Keratinocyte (primary cell): ENCODE measurements around the gene CYFIP1. TPM values are rescaled to one million over a fixed set of nuclear protein-coding genes. Genes with fewer than 3 reads are reported as not detected.

Experiments
- DNase-seq: peaks from one replicate; pipeline ENCODE4 v3.0.0-alpha.2; 2011; ENCODE audit warnings: low read depth, missing footprints, low spot score
- FAIRE-seq: peaks from 2 replicates; lab custom pipeline; 2011; peaks lifted over from hg19 to GRCh38; lab: Jason Lieb, UNC
- H2AFZ ChIP-seq: 2 replicates; pipeline ENCODE4 v1.6.0; 2012; ENCODE audit warnings: low read length, control low read depth, inconsistent platforms; ENCODE audit not compliant: control insufficient read depth
- H3K27ac ChIP-seq: 2 replicates; pipeline ENCODE4 v1.5.1; 2011; ENCODE audit warnings: low read length; ENCODE audit not compliant: control insufficient read depth, insufficient read depth
- H3K27me3 ChIP-seq: 3 replicates; pipeline ENCODE4 v1.6.0; 2011; ENCODE audit warnings: low read length; ENCODE audit not compliant: control insufficient read depth, insufficient read depth; ENCODE audit errors: extremely low read depth
- H3K36me3 ChIP-seq, 2 experiments: 2 replicates in 1 of 2; 3 replicates in 1 of 2; pipeline ENCODE4 v1.5.1; 2011; ENCODE audit warnings: low read length in 2 of 2, mild to moderate bottlenecking in 1 of 2; ENCODE audit not compliant: control insufficient read depth in 2 of 2, insufficient read depth in 2 of 2; ENCODE audit errors: extremely low read depth in 1 of 2
- H3K4me1 ChIP-seq: 3 replicates; pipeline ENCODE4 v1.5.1; 2011; ENCODE audit warnings: low read length; ENCODE audit not compliant: control insufficient read depth, insufficient read depth; ENCODE audit errors: extremely low read depth
- H3K4me2 ChIP-seq: 3 replicates; pipeline ENCODE4 v1.6.0; 2011; ENCODE audit warnings: low read depth, low read length; ENCODE audit not compliant: control insufficient read depth, insufficient read depth; ENCODE audit errors: extremely low read depth
- H3K4me3 ChIP-seq, 3 experiments: fragments of 200-600 bp in 1 of 3; sonication (generic) in 1 of 3; 2 replicates in 2 of 3; 3 replicates in 1 of 3; pipeline ENCODE4 v1.5.1; 2011 to 2016; ENCODE audit warnings: low read length in 3 of 3, mild to moderate bottlenecking in 3 of 3, control low read depth in 2 of 3, inconsistent platforms in 1 of 3, low read depth in 1 of 3, mixed read lengths in 1 of 3, mixed run types in 1 of 3, moderate library complexity in 1 of 3; ENCODE audit not compliant: control insufficient read depth in 2 of 3, insufficient read depth in 2 of 3; ENCODE audit errors: extremely low read depth in 1 of 3
- H3K79me2 ChIP-seq: 2 replicates; pipeline ENCODE4 v1.6.0; 2012; ENCODE audit warnings: low read length; ENCODE audit not compliant: control insufficient read depth, insufficient read depth
- H3K9ac ChIP-seq: 3 replicates; pipeline ENCODE4 v1.6.0; 2011; ENCODE audit warnings: low read length; ENCODE audit not compliant: control insufficient read depth, insufficient read depth; ENCODE audit errors: extremely low read depth
- H3K9me1 ChIP-seq: 3 replicates; pipeline ENCODE4 v1.6.0; 2011; ENCODE audit warnings: low read length; ENCODE audit not compliant: control insufficient read depth, insufficient read depth; ENCODE audit errors: extremely low read depth
- H3K9me3 ChIP-seq: 2 replicates; pipeline ENCODE4 v1.5.1; 2012; ENCODE audit warnings: low read depth, low read length; ENCODE audit not compliant: control insufficient read depth
- H4K20me1 ChIP-seq: 3 replicates; pipeline ENCODE4 v1.6.0; 2011; ENCODE audit warnings: low read length; ENCODE audit not compliant: control insufficient read depth, insufficient read depth; ENCODE audit errors: extremely low read depth
- EZH2 ChIP-seq: IDR thresholded peaks from one replicate; pipeline ENCODE4 v1.6.1; 2012; ENCODE audit warnings: inconsistent platforms, mild to moderate bottlenecking, low read length, moderate library complexity
- dilution Hi-C: fragments of 300-500 bp; cut with MboI; formaldehyde crosslinking; loops from one replicate; pipeline ENCODE4 v1.7.0; 2020; ENCODE audit warnings: low sequenced_read_pairs; ENCODE audit not compliant: extremely low pct_ligation_motif_present
- polyA plus RNA-seq, 5 experiments: library from polyadenylated mRNA; depleted of rRNA in 3 of 5; stranded (reverse) in 3 of 5; stranded (forward) in 1 of 5; unstranded in 1 of 5; fragments of >200 nt; gene quantifications; 1 replicate in 1 of 5; 2 replicates in 3 of 5; 3 replicates in 1 of 5; pipeline versions ENCODE4 v1.2.1 to v1.2.3, GENCODE V29; 2011 to 2012; ENCODE audit warnings: missing spikeins in 2 of 5, low read depth in 1 of 5, low replicate concordance in 1 of 5
- TF ChIP-seq, protein P1 (sequence below), 3 experiments: IDR thresholded peaks in 1 of 3; conservative IDR thresholded peaks in 1 of 3; optimal IDR thresholded peaks in 1 of 3; 2 replicates in 2 of 3; 3 replicates in 1 of 3; pipeline versions ENCODE3 to v1.5.1; 2011; ENCODE audit warnings: low read length in 3 of 3, mild to moderate bottlenecking in 3 of 3, moderate library complexity in 2 of 3, control low read depth in 1 of 3, inconsistent platforms in 1 of 3; ENCODE audit not compliant: insufficient read depth in 2 of 3; ENCODE audit errors: extremely low read depth in 1 of 3

CYFIP1 gene
- polyA plus RNA-seq, 1 donor (not counting 4 experiments of a cell fraction or from before 2014, with no cell fraction given), result 72.3 TPM

DNA sequence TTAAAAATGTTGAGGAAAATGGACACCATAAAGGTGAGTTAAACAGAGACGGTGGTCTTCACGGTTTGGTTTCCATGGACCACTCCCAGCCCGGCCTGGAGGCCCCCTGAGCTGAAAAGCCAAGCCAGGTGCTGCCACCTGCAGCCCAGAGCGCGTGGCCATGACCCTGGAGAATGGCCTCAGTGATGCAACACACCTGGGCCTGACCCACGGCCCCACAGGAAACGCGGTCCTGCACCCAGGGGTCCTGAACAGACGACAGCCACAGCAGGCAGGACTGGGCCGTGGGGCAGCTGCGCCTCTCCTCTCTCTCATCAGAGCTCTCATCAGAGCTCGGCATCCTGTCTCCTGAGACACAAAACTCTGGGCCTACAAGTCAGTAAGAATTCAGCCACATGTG lies 77.6 kb downstream of the CYFIP1 start:
- Histone ChIP-seq H4K20me1 (no peaks in the 10 kb centered on the region), H3K27me3 (no peaks in the 10 kb centered on the region), H3K27ac (no peak overlapping the region), H3K4me1 (no peaks in the 10 kb centered on the region), H3K9me3 (no peaks in the 10 kb centered on the region), H3K9me1 (no peaks in the 10 kb centered on the region), H3K4me2 (no peak overlapping the region), H3K36me3 (peaks cover 14 to 32% of the 10 kb centered on the region in 2 experiments), H3K4me3 (no peak overlapping the region), H2AFZ (no peak overlapping the region), H3K79me2 (no peaks in the 10 kb centered on the region), H3K9ac (no peak overlapping the region)
- TF ChIP-seq, protein P1, sequence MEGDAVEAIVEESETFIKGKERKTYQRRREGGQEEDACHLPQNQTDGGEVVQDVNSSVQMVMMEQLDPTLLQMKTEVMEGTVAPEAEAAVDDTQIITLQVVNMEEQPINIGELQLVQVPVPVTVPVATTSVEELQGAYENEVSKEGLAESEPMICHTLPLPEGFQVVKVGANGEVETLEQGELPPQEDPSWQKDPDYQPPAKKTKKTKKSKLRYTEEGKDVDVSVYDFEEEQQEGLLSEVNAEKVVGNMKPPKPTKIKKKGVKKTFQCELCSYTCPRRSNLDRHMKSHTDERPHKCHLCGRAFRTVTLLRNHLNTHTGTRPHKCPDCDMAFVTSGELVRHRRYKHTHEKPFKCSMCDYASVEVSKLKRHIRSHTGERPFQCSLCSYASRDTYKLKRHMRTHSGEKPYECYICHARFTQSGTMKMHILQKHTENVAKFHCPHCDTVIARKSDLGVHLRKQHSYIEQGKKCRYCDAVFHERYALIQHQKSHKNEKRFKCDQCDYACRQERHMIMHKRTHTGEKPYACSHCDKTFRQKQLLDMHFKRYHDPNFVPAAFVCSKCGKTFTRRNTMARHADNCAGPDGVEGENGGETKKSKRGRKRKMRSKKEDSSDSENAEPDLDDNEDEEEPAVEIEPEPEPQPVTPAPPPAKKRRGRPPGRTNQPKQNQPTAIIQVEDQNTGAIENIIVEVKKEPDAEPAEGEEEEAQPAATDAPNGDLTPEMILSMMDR (optimal IDR thresholded peaks at IDR 0.05 in 1 of 3, IDR thresholded peaks at IDR 0.05 in 1 of 3, conservative IDR thresholded peaks at IDR 0.05 in 1 of 3; ENCODE audit: extremely low read depth in 1 of 3, insufficient read depth in 2 of 3, low read length in 3 of 3), result peak in 1 of 3 experiments; percentile 13
- TF ChIP-seq EZH2, result no peak
- FAIRE-seq (no peak), DNase-seq (no peak)
- dilution Hi-C loops, result no loop called here

DNA sequence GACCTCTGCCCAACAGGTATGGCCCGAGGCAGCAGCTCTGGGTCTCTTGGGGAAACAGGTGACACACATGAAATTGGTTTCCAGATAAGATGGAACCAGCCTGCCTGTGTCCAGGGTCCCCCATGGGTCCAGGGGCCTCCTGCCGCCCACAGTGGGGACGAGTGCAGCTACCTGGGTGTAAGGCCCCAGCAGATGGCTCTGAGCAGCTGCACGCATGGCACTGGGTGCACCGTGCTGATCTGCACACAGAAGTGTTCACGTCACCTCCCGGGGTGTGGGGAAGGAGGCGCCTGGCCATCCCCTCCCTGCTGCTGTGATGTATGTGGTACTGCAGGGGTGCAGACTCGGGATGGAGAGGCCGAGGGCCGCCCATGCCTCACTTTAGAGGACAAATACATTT lies 78.1 kb downstream of the CYFIP1 start:
- TF ChIP-seq, protein P1 (optimal IDR thresholded peaks at IDR 0.05 in 1 of 3, IDR thresholded peaks at IDR 0.05 in 1 of 3, conservative IDR thresholded peaks at IDR 0.05 in 1 of 3; ENCODE audit: extremely low read depth in 1 of 3, insufficient read depth in 2 of 3, low read length in 3 of 3), result no peak
- TF ChIP-seq EZH2, result no peak
- Histone ChIP-seq H3K27me3 (no peaks in the 10 kb centered on the region), H3K9me1 (no peaks in the 10 kb centered on the region), H3K9ac (no peak overlapping the region), H3K4me2 (no peak overlapping the region), H3K27ac (no peak overlapping the region), H3K79me2 (no peaks in the 10 kb centered on the region), H2AFZ (no peak overlapping the region), H3K4me3 (no peak overlapping the region), H3K9me3 (no peaks in the 10 kb centered on the region), H3K36me3 (peaks cover 12 to 26% of the 10 kb centered on the region in 2 experiments), H3K4me1 (no peaks in the 10 kb centered on the region), H4K20me1 (no peaks in the 10 kb centered on the region)
- no peak for FAIRE-seq
- dilution Hi-C loops, result no loop called here
- no peak for DNase-seq
